Trophoblast cell (in vitro differentiated cells and primary cell): ENCODE data around the gene BORCS8.

Experiments
- DNase-seq, 2 donors: peaks; one replicate each; pipeline ENCODE4 v3.0.0-alpha.2; 2016
- H2AFZ ChIP-seq: 2 replicates; pipeline ENCODE4 v1.6.1; 2013; ENCODE audit warnings: low read length, moderate library complexity, mild to moderate bottlenecking; ENCODE audit not compliant: insufficient read depth, poor library complexity
- H2AK5ac ChIP-seq: 2 replicates; pipeline ENCODE4 v1.6.1; 2013; ENCODE audit warnings: mild to moderate bottlenecking, low read length
- H2BK120ac ChIP-seq: 2 replicates; pipeline ENCODE4 v1.6.1; 2013; ENCODE audit warnings: low read length, mild to moderate bottlenecking, moderate library complexity; ENCODE audit not compliant: insufficient read depth, poor library complexity
- H2BK12ac ChIP-seq: 2 replicates; pipeline ENCODE4 v1.6.1; 2013; ENCODE audit warnings: mild to moderate bottlenecking, low read length, moderate library complexity
- H2BK5ac ChIP-seq: 2 replicates; pipeline ENCODE4 v1.6.1; 2013; ENCODE audit warnings: low read length, low read depth, moderate library complexity, mild to moderate bottlenecking; ENCODE audit not compliant: poor library complexity
- H3K14ac ChIP-seq: 2 replicates; pipeline ENCODE4 v1.6.1; 2013; ENCODE audit warnings: mild to moderate bottlenecking, low read length
- H3K18ac ChIP-seq: 2 replicates; pipeline ENCODE4 v1.6.1; 2013; ENCODE audit warnings: mild to moderate bottlenecking, low read length
- H3K23ac ChIP-seq: 2 replicates; pipeline ENCODE4 v1.6.1; 2013; ENCODE audit warnings: low read length
- H3K27ac ChIP-seq: 2 replicates; pipeline ENCODE4 v1.5.1; 2013; ENCODE audit warnings: low read depth, mild to moderate bottlenecking, inconsistent platforms, low read length, moderate library complexity
- H3K27me3 ChIP-seq: 2 replicates; pipeline ENCODE4 v1.6.1; 2013; ENCODE audit warnings: inconsistent platforms, mild to moderate bottlenecking, low read length, moderate library complexity; ENCODE audit not compliant: insufficient read depth
- H3K36me3 ChIP-seq, 2 experiments: 1 replicate in 1 of 2; 2 replicates in 1 of 2; pipeline ENCODE4 v1.6.1; 2013; ENCODE audit warnings: low read length in 2 of 2, mild to moderate bottlenecking in 2 of 2, moderate library complexity in 1 of 2; ENCODE audit not compliant: insufficient read depth in 2 of 2, control insufficient read depth in 1 of 2
- H3K4ac ChIP-seq: 2 replicates; pipeline ENCODE4 v1.6.1; 2013; ENCODE audit warnings: low read depth, mild to moderate bottlenecking, low read length, moderate library complexity
- H3K4me1 ChIP-seq, 2 experiments: 1 replicate in 1 of 2; 2 replicates in 1 of 2; pipeline ENCODE4 v1.6.1; 2013; ENCODE audit warnings: low read length in 2 of 2, mild to moderate bottlenecking in 2 of 2, moderate library complexity in 1 of 2; ENCODE audit not compliant: insufficient read depth in 2 of 2, control insufficient read depth in 1 of 2
- H3K4me2 ChIP-seq: 2 replicates; pipeline ENCODE4 v1.6.1; 2013; ENCODE audit warnings: inconsistent platforms, mild to moderate bottlenecking, low read length, moderate library complexity
- H3K4me3 ChIP-seq: 2 replicates; pipeline ENCODE4 v1.5.1; 2013; ENCODE audit warnings: mild to moderate bottlenecking, low read depth, low read length, inconsistent platforms
- H3K79me1 ChIP-seq: one replicate; pipeline ENCODE4 v1.6.1; 2013; ENCODE audit warnings: low read length
- H3K79me2 ChIP-seq: 2 replicates; pipeline ENCODE4 v1.6.1; 2013; ENCODE audit warnings: low read length, mild to moderate bottlenecking; ENCODE audit not compliant: control insufficient read depth, insufficient read depth, poor library complexity
- H3K9ac ChIP-seq: 2 replicates; pipeline ENCODE4 v1.6.1; 2013; ENCODE audit warnings: mild to moderate bottlenecking, low read length
- H3K9me3 ChIP-seq: 2 replicates; pipeline ENCODE4 v1.6.1; 2013; ENCODE audit warnings: low read depth, mild to moderate bottlenecking, control low read depth, inconsistent platforms, low read length; ENCODE audit not compliant: insufficient read depth
- H4K12ac ChIP-seq: 2 replicates; pipeline ENCODE4 v1.6.1; 2013; ENCODE audit warnings: low read depth, mild to moderate bottlenecking, low read length, moderate library complexity
- H4K8ac ChIP-seq: 2 replicates; pipeline ENCODE4 v1.6.1; 2013; ENCODE audit warnings: low read depth, mild to moderate bottlenecking, low read length, moderate library complexity
- H4K91ac ChIP-seq: one replicate; pipeline ENCODE4 v1.6.1; 2013; ENCODE audit warnings: low read depth, mild to moderate bottlenecking, low read length, moderate library complexity
- WGBS: extraction: QIAGEN DNeasy Blood & Tissue Kit; methylation state at CpG from one replicate; pipeline ENCODE4 v1.1.7; 2013; ENCODE audit warnings: missing lambda C conversion rate; ENCODE audit not compliant: insufficient read length, insufficient coverage; ENCODE audit errors: extremely low coverage; 5-methylcytosine and 5-hydroxymethylcytosine counted together

The BORCS8 gene

GRCh38 chr19:19201697-19202630 lies 10.0 kb upstream of the BORCS8 start:
- H2AFZ ChIP-seq, result no peak overlapping the region

GRCh38 chr19:19193926-19194325 lies 2.0 kb upstream of the BORCS8 start:
- H3K4me3 ChIP-seq, result no peak overlapping the region
- H3K79me2 ChIP-seq, result peaks cover 13% of the 10 kb centered on the region
- H4K8ac ChIP-seq, result no peak overlapping the region
- H3K9ac ChIP-seq, result no peak overlapping the region
- H3K27ac ChIP-seq, result no peak overlapping the region
- peaks cover 0 to 4% of the 10 kb centered on the region in 2 experiments for H3K4me1 ChIP-seq
- no CpG with 5 or more reads among the region's 5 CpGs for whole genome bisulfite sequencing
- H2BK120ac ChIP-seq, result no peak overlapping the region
- no peak overlapping the region for H3K18ac ChIP-seq
- no peak overlapping the region for H2AFZ ChIP-seq
- no peak overlapping the region for H3K4ac ChIP-seq
- H2AK5ac ChIP-seq, result no peak overlapping the region
- H2BK5ac ChIP-seq, result no peak overlapping the region
- no peaks in the 10 kb centered on the region for H3K9me3 ChIP-seq
- no peak overlapping the region for H4K12ac ChIP-seq
- no peak for DNase-seq
- H3K23ac ChIP-seq, result no peak overlapping the region
- H4K91ac ChIP-seq, result no peak overlapping the region
- peaks cover 10% of the 10 kb centered on the region for H3K79me1 ChIP-seq
- H3K27me3 ChIP-seq, result no peaks in the 10 kb centered on the region
- peaks cover 28 to 32% of the 10 kb centered on the region in 2 experiments for H3K36me3 ChIP-seq
- no peak overlapping the region for H3K14ac ChIP-seq
- H2BK12ac ChIP-seq, result no peak overlapping the region
- no peak overlapping the region for H3K4me2 ChIP-seq

More at GRCh38 chr19:19201697-19202630, 10.0 kb upstream of the BORCS8 start:
- Histone ChIP-seq H3K9ac (peak overlapping the region; percentile 6), H3K36me3 (peaks cover 30 to 33% of the 10 kb centered on the region in 2 experiments), H2BK12ac (no peak overlapping the region), H3K14ac (no peak overlapping the region), H2BK5ac (no peak overlapping the region), H3K27me3 (no peaks in the 10 kb centered on the region), H3K23ac (no peak overlapping the region), H2BK120ac (no peak overlapping the region), H3K4me2 (peak overlapping the region; percentile 88), H4K91ac (no peak overlapping the region), H3K9me3 (peaks cover 2% of the 10 kb centered on the region), H3K27ac (no peak overlapping the region), H2AK5ac (no peak overlapping the region), H3K79me1 (peaks cover 5% of the 10 kb centered on the region), H4K12ac (no peak overlapping the region), H3K4me3 (peak overlapping the region; percentile 67), H3K4ac (no peak overlapping the region), H3K4me1 (peaks cover 5 to 7% of the 10 kb centered on the region in 2 experiments), H3K79me2 (peaks cover 5% of the 10 kb centered on the region), H4K8ac (peak overlapping the region; percentile 88), H3K18ac (no peak overlapping the region)
- no peak for DNase-seq
- no CpG with 5 or more reads among the region's 19 CpGs for WGBS

- peaks cover 19 to 23% of the 10 kb centered on the region in 2 experiments for H3K36me3 ChIP-seq
- WGBS, result no CpG with 5 or more reads among the region's 22 CpGs
- peak overlapping the region; percentile 83 for H3K4me3 ChIP-seq
- peak overlapping the region; percentile 94 for H4K8ac ChIP-seq
- peaks cover 0 to 4% of the 10 kb centered on the region in 2 experiments for H3K4me1 ChIP-seq
- H3K9ac ChIP-seq, result peak overlapping the region; percentile 91
- H2AK5ac ChIP-seq, result no peak overlapping the region
- DNase-seq, result no peak
- peak overlapping the region; percentile 65 for H3K4ac ChIP-seq
- no peaks in the 10 kb centered on the region for H3K9me3 ChIP-seq
- peak overlapping the region; percentile 92 for H3K18ac ChIP-seq
- H3K4me2 ChIP-seq, result peak overlapping the region; percentile 54
- peak overlapping the region; percentile 87 for H2BK5ac ChIP-seq
- no peak overlapping the region for H3K23ac ChIP-seq
- H4K91ac ChIP-seq, result peak overlapping the region; percentile 89
- H2BK12ac ChIP-seq, result no peak overlapping the region
- H3K79me1 ChIP-seq, result peaks cover 10% of the 10 kb centered on the region
- H4K12ac ChIP-seq, result peak overlapping the region; percentile 93
- peak overlapping the region; percentile 76 for H2BK120ac ChIP-seq
- peak overlapping the region; percentile 91 for H2AFZ ChIP-seq
- H3K79me2 ChIP-seq, result peaks cover 13% of the 10 kb centered on the region
- H3K27ac ChIP-seq, result no peak overlapping the region
- H3K14ac ChIP-seq, result peak overlapping the region; percentile 94
- no peaks in the 10 kb centered on the region for H3K27me3 ChIP-seq
These were observed 1.0 kb upstream of the BORCS8 start for GRCh38 chr19:19192910-19193423.

- H2AK5ac ChIP-seq, result no peak overlapping the region
- H4K8ac ChIP-seq, result peak overlapping the region; percentile 97
- peaks cover 13% of the 10 kb centered on the region for H3K79me2 ChIP-seq
- peak overlapping the region; percentile 92 for H3K4me3 ChIP-seq
- peaks cover 10% of the 10 kb centered on the region for H3K79me1 ChIP-seq
- H3K36me3 ChIP-seq, result peaks cover 12 to 15% of the 10 kb centered on the region in 2 experiments
- H3K9me3 ChIP-seq, result no peaks in the 10 kb centered on the region
- peak overlapping the region; percentile 63 for H3K18ac ChIP-seq
- H2AFZ ChIP-seq, result peak overlapping the region; percentile 76
- no peak for DNase-seq
- H4K12ac ChIP-seq, result peak overlapping the region; percentile 90
- H3K9ac ChIP-seq, result peak overlapping the region; percentile 92
- peak overlapping the region; percentile 93 for H3K27ac ChIP-seq
- peak overlapping the region; percentile 84 for H3K4ac ChIP-seq
- no peaks in the 10 kb centered on the region for H3K27me3 ChIP-seq
- H3K4me2 ChIP-seq, result peak overlapping the region; percentile 85
- peak overlapping the region; percentile 20 for H2BK120ac ChIP-seq
- H3K14ac ChIP-seq, result peak overlapping the region; percentile 76
- H4K91ac ChIP-seq, result peak overlapping the region; percentile 61
- H2BK12ac ChIP-seq, result no peak overlapping the region
- peak overlapping the region; percentile 28 for H2BK5ac ChIP-seq
- H3K4me1 ChIP-seq, result peaks cover 0 to 4% of the 10 kb centered on the region in 2 experiments
- no CpG with 5 or more reads among the region's 17 CpGs for WGBS
- H3K23ac ChIP-seq, result no peak overlapping the region
These were observed 229 bp downstream of the BORCS8 start for GRCh38 chr19:19191768-19192077.
